ENCODE results near the gene PRR14. TPM values are rescaled to one million over a fixed set of nuclear protein-coding genes. Genes with fewer than 3 reads are reported as not detected.

Gene PRR14
- total RNA-seq, 4 donors from 2014 or later, result 21.7 to 49.2 (median 41.8) TPM

GRCh38 chr16:30656974-30657865 lies 6.5 kb downstream of the PRR14 start:
- Histone ChIP-seq H3K27ac (peak overlapping the region; percentile 62 to 98 (median 90)), H3K9me3 (no peaks in the 10 kb centered on the region), H3K36me3 (peaks cover 0 to 63% of the 10 kb centered on the region in 2 donors), H3K4me3 (peak overlapping the region; percentile 23 to 46), H3K4me1 (peaks cover 0 to 60% (median 33%) of the 10 kb centered on the region in 3 donors), H3K27me3 (no peaks in the 10 kb centered on the region)
- TF ChIP-seq CTCF (IDR thresholded peaks at IDR 0.05), result no peak
- TF ChIP-seq POLR2A (IDR thresholded peaks at IDR 0.05), result peak in 1 of 2 donors; percentile 55
- no peak for TF ChIP-seq EP300 (IDR thresholded peaks at IDR 0.05)
- no peak for ATAC-seq
- WGBS, 2 donors (ENCODE audit: low coverage in 1 of 2), result 13 to 45% methylated on average over 15 to 16 of the region's 32 CpGs

- Histone ChIP-seq H3K9me3 (no peaks in the 10 kb centered on the region), H3K4me1 (peaks cover 0 to 60% (median 26%) of the 10 kb centered on the region in 3 donors), H3K27me3 (no peaks in the 10 kb centered on the region), H3K4me3 (peak within 1 kb of the TSS; percentile 96 to 98), H3K36me3 (peaks cover 0 to 63% of the 10 kb centered on the region in 2 donors), H3K27ac (peak within 1 kb of the TSS; percentile 62 to 98 (median 95))
- peak; percentile 88 for ATAC-seq
- 0 to 1% methylated on average over 19 to 20 of the region's 86 CpGs for WGBS, 2 donors (ENCODE audit: low coverage in 1 of 2)
- peak in 3 of 4 experiments; percentile 83 to 88 (median 85) for TF ChIP-seq CTCF (IDR thresholded peaks at IDR 0.05)
- peak; percentile 76 for TF ChIP-seq POLR2AphosphoS5 (IDR thresholded peaks at IDR 0.05)
- peak; percentile 71 to 90 for TF ChIP-seq POLR2A (IDR thresholded peaks at IDR 0.05)
- no peak for TF ChIP-seq EP300 (IDR thresholded peaks at IDR 0.05)
These were observed 7.3 kb downstream of the PRR14 start, which contains the start of gene FBRS for GRCh38 chr16:30657866-30658730. TSS of gene FBRS (plus strand) at chr16:30658431. CDS start at chr16:30659519, 1,088 bp downstream.

GRCh38 chr16:30658731-30659506 lies 8.2 kb downstream of the PRR14 start:
- H3K27ac ChIP-seq, result peak overlapping the region; percentile 59 to 98 (median 95)
- TF ChIP-seq CTCF (IDR thresholded peaks at IDR 0.05), result peak in 3 of 4 experiments; percentile 19 to 35 (median 31)
- TF ChIP-seq EP300 (IDR thresholded peaks at IDR 0.05), result no peak
- no peak for TF ChIP-seq POLR2AphosphoS5 (IDR thresholded peaks at IDR 0.05)
- TF ChIP-seq POLR2A (IDR thresholded peaks at IDR 0.05), result peak; percentile 16 to 36
- peaks cover 0 to 60% (median 26%) of the 10 kb centered on the region in 3 donors for H3K4me1 ChIP-seq
- H3K4me3 ChIP-seq, result peak overlapping the region; percentile 96 to 98
- no peaks in the 10 kb centered on the region for H3K27me3 ChIP-seq
- ATAC-seq, result peak; percentile 44
- no peaks in the 10 kb centered on the region for H3K9me3 ChIP-seq
- peaks cover 0 to 63% of the 10 kb centered on the region in 2 donors for H3K36me3 ChIP-seq
- WGBS, 2 donors (ENCODE audit: low coverage in 1 of 2), result 0% methylated on average over 2 to 8 of the region's 64 CpGs

Data from gastroesophageal sphincter (tissue), 4 donors.